PFSK-1 (cell line): Measurements from ENCODE around the gene VSNL1. TPM values are rescaled to one million over a fixed set of nuclear protein-coding genes. Genes with fewer than 3 reads are reported as not detected.

ENCODE experiments used
- FOXP2 ChIP-seq: optimal IDR thresholded peaks from 2 replicates; pipeline ENCODE3; 2011; ENCODE audit warnings: borderline replicate concordance, control low read depth, inconsistent platforms; ENCODE audit not compliant: insufficient read depth; ENCODE audit errors: extremely low read length, extremely low read depth
- POLR2AphosphoS5 ChIP-seq: IDR thresholded peaks from 2 replicates; pipeline ENCODE4 v1.6.1; 2012; ENCODE audit warnings: low read depth, mild to moderate bottlenecking, control low read depth, low read length, moderate library complexity
- REST ChIP-seq, 2 experiments: IDR thresholded peaks; 2 replicates each; pipeline versions ENCODE4 v1.6.1 to v1.8.0; 2011 to 2012; ENCODE audit warnings: low read depth in 2 of 2, low read length in 2 of 2, control low read depth in 1 of 2, inconsistent platforms in 1 of 2, mild to moderate bottlenecking in 1 of 2, moderate library complexity in 1 of 2; ENCODE audit not compliant: insufficient read depth in 1 of 2
- SIN3A ChIP-seq: IDR thresholded peaks from 2 replicates; pipeline ENCODE4 v1.6.1; 2012; ENCODE audit warnings: mild to moderate bottlenecking, low read length, moderate library complexity, borderline replicate concordance; ENCODE audit not compliant: insufficient read depth
- TAF1 ChIP-seq: IDR thresholded peaks from 2 replicates; pipeline ENCODE4 v1.6.1; 2012; ENCODE audit warnings: low read length, control low read depth, borderline replicate concordance; ENCODE audit not compliant: insufficient read depth
- polyA plus RNA-seq: library from polyadenylated mRNA; unstranded; fragments of >200 nt; gene quantifications from one replicate; pipeline ENCODE4 v1.2.1, GENCODE V29; 2012; ENCODE audit warnings: low read depth, missing spikeins; ENCODE audit not compliant: insufficient read length

Gene VSNL1
- polyA plus RNA-seq = not detected

GRCh38 chr2:17540093-17540812, at the start of gene VSNL1:
Gene VSNL1, plus strand, starts transcription at chr2:17540696. Its CDS starts 51,379 bp downstream, at chr2:17592075.
- TF ChIP-seq TAF1 (no peak), POLR2AphosphoS5 (no peak), FOXP2 (no peak), REST (IDR thresholded peaks at IDR 0.05; ENCODE audit: insufficient read depth in 1 of 2, low read depth in 2 of 2, low read length in 2 of 2) (no peak), SIN3A (no peak)

GRCh38 chr2:17495590-17495989, 44.9 kb upstream of the VSNL1 start:
- TF ChIP-seq TAF1 (no peak), SIN3A (no peak), FOXP2 (no peak), REST (IDR thresholded peaks at IDR 0.05; ENCODE audit: insufficient read depth in 1 of 2, low read depth in 2 of 2, low read length in 2 of 2) (no peak), POLR2AphosphoS5 (no peak)

- TF ChIP-seq REST (IDR thresholded peaks at IDR 0.05; ENCODE audit: insufficient read depth in 1 of 2, low read depth in 2 of 2, low read length in 2 of 2) = no peak
- TF ChIP-seq TAF1 = no peak
- no peak for TF ChIP-seq POLR2AphosphoS5
- no peak for TF ChIP-seq SIN3A
- TF ChIP-seq FOXP2 = no peak
These were observed 42.8 kb upstream of the VSNL1 start for GRCh38 chr2:17497718-17498117.

GRCh38 chr2:17506736-17507616, 33.5 kb upstream of the VSNL1 start:
- TF ChIP-seq TAF1 (no peak), FOXP2 (no peak), SIN3A (no peak), REST (IDR thresholded peaks at IDR 0.05; ENCODE audit: insufficient read depth in 1 of 2, low read depth in 2 of 2, low read length in 2 of 2) (no peak)
